NT2/D1 (cell line): Measurements from ENCODE around the gene TNKS2.

Source experiments
- SUZ12 ChIP-seq: IDR thresholded peaks from 2 replicates; pipeline ENCODE4 v1.6.1; 2011; ENCODE audit not compliant: insufficient read length, insufficient read depth; ENCODE audit errors: extremely low read depth
- YY1 ChIP-seq: IDR thresholded peaks from 2 replicates; pipeline ENCODE4 v1.6.1; 2011; ENCODE audit not compliant: insufficient read length, insufficient read depth
- ZNF274 ChIP-seq: IDR thresholded peaks from 2 replicates; pipeline ENCODE4 v1.6.1; 2011; ENCODE audit warnings: mild to moderate bottlenecking, low read depth, low read length

GRCh38 chr10:91820144-91820543 lies 21.9 kb downstream of the TNKS2 start:
- TF ChIP-seq YY1 (no peak), ZNF274 (no peak), SUZ12 (no peak)
